Pancreas (tissue), 10 donors: ENCODE data around the gene KRT86. TPM values are rescaled to one million over a fixed set of nuclear protein-coding genes. Genes with fewer than 3 reads are reported as not detected.

Experiments used
- ATAC-seq, 4 donors: fragments of 200-7000 bp; cut with Tn5 transposase; one replicate each; pipeline versions ENCODE4 v1.8.0 to v1.9.1; 2020; ENCODE audit warnings: mild to moderate bottlenecking in 4 of 4, moderate library complexity in 4 of 4
- DNase-seq, 6 donors: peaks; one replicate each; pipeline ENCODE4 v3.0.0-alpha.2; 2020
- FAIRE-seq: peaks from 2 replicates; lab custom pipeline; 2012; peaks lifted over from hg19 to GRCh38; lab: Jason Lieb, UNC
- H3K27ac ChIP-seq, 4 donors: fragments of 200-600 bp; sonication (generic); 1 replicate in 3 of 4; 2 replicates in 1 of 4; pipeline versions ENCODE4 v1.5.0 to v1.8.0; 2020
- H3K27me3 ChIP-seq, 4 donors: fragments of 200-600 bp; one replicate each; pipeline ENCODE4 v1.8.0; 2021
- H3K36me3 ChIP-seq, 3 donors: fragments of 200-600 bp; sonication (generic) in 1 of 3; one replicate each; pipeline versions ENCODE4 v1.5.0 to v1.8.0; 2020 to 2021
- H3K4me1 ChIP-seq, 3 donors: fragments of 200-600 bp; one replicate each; pipeline ENCODE4 v1.8.0; 2021
- H3K4me3 ChIP-seq, 4 donors: fragments of 200-600 bp; sonication (generic) in 2 of 4; one replicate each; pipeline versions ENCODE4 v1.5.0 to v1.8.0; 2020 to 2021
- H3K9me3 ChIP-seq, 4 donors: fragments of 200-600 bp; one replicate each; pipeline ENCODE4 v1.8.0; 2021
- WGBS, 2 donors: extraction: QIAGEN DNeasy Blood & Tissue Kit; methylation state at CpG; one replicate each; pipeline ENCODE4 v1.1.7; 2013; 5-methylcytosine and 5-hydroxymethylcytosine counted together
- intact Hi-C, 3 donors: fragments of 100-400 bp; cut with DNase I; formaldehyde crosslinking; loops; one replicate each; pipeline versions ENCODE4 v1.11.1 to v1.14.2; 2022
- polyA plus RNA-seq, 2 donors: library from polyadenylated mRNA; stranded (reverse); fragments of 200-250 nt; gene quantifications; one replicate each; pipeline ENCODE4 v1.2.3, GENCODE V29; 2013
- total RNA-seq, 6 donors: library from RNA; stranded (reverse); fragmentation: NEBNext Ultra II Directional in 4 of 6; extraction: Animal tissue kit (Norgen Biotek cat#: 25700) in 4 of 6; gene quantifications; one replicate each; pipeline versions ENCODE4 v1.2.1 to v1.2.4, GENCODE V29; 2021 to 2023
- TF ChIP-seq, protein P1 (sequence below), 4 donors: fragments of 200-600 bp; sonication (generic) in 3 of 4; IDR thresholded peaks; one replicate each; pipeline versions ENCODE4 v1.5.0 to v1.8.0; 2021; ENCODE audit warnings: antibody characterized with exemption in 4 of 4
- donor health status: healthy with polysubstance abuse.
- donor health status: DM: no; HTN: no; CAD: no; lungs with moderate emphysema.
- donor health status: DM: no; HTN: no; CAD: no.
- donor health status: control.
- donor health status: control.
- donor health status: Bipolar disorder and iron deficiency.
- donor health status: DM: yes; HTN: yes; CAD: no.
- donor health status: DM: no; HTN: no; CAD: no.
- donor health status: DM: no; HTN: no; CAD: no.
- donor health status: DM: yes; HTN: yes; CAD: no.

The KRT86 gene
- total and polyA plus RNA-seq, 8 donors, result 0.60 to 3.3 (median 1.8) TPM

DNA sequence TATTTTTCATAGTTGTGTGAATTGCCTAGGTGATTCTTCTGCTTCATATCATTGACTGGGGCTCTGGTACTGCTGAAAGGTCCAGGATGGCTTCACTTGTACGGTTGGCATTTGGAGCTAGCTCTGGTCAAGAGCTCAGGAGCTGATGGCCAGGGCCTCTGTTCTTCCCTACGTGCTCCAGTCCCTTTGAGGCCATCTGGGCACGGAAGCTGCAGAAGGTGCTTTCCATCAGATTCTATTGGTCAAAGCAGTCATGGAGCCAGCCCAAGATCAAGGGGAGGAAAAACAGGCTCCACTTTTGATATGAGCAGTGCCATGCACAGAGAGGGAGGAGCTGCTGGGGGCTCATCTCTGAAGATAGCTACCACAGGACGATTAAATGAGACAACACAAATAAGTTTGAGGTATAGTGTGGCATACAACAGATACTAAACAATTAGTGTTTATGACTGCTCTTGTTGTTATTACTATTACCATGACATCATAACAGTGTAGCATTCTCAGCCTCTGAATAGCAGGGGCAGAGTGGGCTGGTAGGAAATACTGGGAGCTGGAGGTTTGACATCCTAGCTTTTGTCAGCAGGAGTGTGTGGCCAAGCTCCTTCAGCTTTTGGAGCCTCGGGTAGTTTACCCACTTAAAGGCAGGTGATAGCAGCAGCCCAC lies 36.3 kb downstream of the KRT86 start:
- Histone ChIP-seq H3K27me3 (no peaks in the 10 kb centered on the region), H3K9me3 (no peaks in the 10 kb centered on the region), H3K36me3 (no peaks in the 10 kb centered on the region), H3K27ac (no peak overlapping the region), H3K4me3 (no peak overlapping the region), H3K4me1 (no peaks in the 10 kb centered on the region)
- intact Hi-C loops, result no loop called here
- DNase-seq (no peak), FAIRE-seq (no peak), ATAC-seq (no peak)
- WGBS, 2 donors, result 68 to 75% methylated on average over 5 of the region's 5 CpGs
- TF ChIP-seq, protein P1, sequence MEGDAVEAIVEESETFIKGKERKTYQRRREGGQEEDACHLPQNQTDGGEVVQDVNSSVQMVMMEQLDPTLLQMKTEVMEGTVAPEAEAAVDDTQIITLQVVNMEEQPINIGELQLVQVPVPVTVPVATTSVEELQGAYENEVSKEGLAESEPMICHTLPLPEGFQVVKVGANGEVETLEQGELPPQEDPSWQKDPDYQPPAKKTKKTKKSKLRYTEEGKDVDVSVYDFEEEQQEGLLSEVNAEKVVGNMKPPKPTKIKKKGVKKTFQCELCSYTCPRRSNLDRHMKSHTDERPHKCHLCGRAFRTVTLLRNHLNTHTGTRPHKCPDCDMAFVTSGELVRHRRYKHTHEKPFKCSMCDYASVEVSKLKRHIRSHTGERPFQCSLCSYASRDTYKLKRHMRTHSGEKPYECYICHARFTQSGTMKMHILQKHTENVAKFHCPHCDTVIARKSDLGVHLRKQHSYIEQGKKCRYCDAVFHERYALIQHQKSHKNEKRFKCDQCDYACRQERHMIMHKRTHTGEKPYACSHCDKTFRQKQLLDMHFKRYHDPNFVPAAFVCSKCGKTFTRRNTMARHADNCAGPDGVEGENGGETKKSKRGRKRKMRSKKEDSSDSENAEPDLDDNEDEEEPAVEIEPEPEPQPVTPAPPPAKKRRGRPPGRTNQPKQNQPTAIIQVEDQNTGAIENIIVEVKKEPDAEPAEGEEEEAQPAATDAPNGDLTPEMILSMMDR (IDR thresholded peaks at IDR 0.05), result no peak

DNA sequence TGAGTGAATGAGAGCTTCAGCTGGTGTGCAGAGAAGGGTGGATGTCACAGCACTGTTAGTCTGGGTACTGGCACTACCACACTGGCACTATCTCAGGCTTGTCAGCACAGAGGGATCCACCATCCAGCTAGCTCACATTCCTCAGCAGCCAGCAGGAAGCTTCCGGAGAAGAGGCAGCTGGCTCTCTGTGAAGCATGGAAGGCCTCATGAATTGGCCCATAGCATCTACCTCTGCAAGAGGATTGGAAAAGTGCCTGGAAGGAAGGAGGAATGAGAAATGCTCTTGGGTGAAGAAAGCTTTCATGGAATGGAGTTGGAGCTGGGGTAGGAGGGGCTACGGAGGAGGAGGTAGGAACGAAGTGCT lies 36.8 kb downstream of the KRT86 start:
- FAIRE-seq (no peak), DNase-seq (no peak), ATAC-seq (no peak)
- H3K27me3 ChIP-seq, result no peaks in the 10 kb centered on the region
- TF ChIP-seq, protein P1 (IDR thresholded peaks at IDR 0.05), result no peak
- H3K4me3 ChIP-seq, result no peak overlapping the region
- no peaks in the 10 kb centered on the region for H3K4me1 ChIP-seq
- 83 to 86% methylated on average over 3 of the region's 3 CpGs for WGBS, 2 donors
- intact Hi-C loops, result no loop called here
- H3K36me3 ChIP-seq, result no peaks in the 10 kb centered on the region
- no peaks in the 10 kb centered on the region for H3K9me3 ChIP-seq
- H3K27ac ChIP-seq, result no peak overlapping the region

DNA sequence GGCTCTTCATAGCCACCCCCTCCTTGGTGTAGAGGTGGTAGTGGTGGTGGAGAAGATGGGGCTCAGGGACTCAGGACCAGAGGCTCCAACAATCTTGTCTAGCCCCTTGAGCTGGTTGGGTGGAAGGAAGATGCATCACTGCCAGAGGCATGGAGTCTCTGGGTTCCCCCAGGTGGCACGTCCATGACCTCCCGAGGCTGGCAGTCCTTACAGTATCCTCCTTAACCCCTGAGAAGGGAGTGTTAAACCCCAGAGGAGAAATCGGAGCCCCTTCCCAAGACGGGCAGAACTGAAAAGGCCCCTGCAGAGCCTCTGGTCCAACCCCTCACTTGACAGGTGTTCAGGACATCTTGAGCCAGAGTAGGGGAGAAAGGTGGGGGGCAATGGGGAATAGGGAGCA lies 37.6 kb downstream of the KRT86 start:
- H3K27ac ChIP-seq, result no peak overlapping the region
- DNase-seq (no peak), FAIRE-seq (no peak), ATAC-seq (no peak)
- H3K9me3 ChIP-seq, result no peaks in the 10 kb centered on the region
- H3K4me3 ChIP-seq, result no peak overlapping the region
- no peaks in the 10 kb centered on the region for H3K27me3 ChIP-seq
- intact Hi-C loops, result no loop called here
- TF ChIP-seq, protein P1 (IDR thresholded peaks at IDR 0.05), result no peak
- WGBS, 2 donors, result 66 to 69% methylated on average over 4 of the region's 4 CpGs
- no peaks in the 10 kb centered on the region for H3K4me1 ChIP-seq
- no peaks in the 10 kb centered on the region for H3K36me3 ChIP-seq

DNA sequence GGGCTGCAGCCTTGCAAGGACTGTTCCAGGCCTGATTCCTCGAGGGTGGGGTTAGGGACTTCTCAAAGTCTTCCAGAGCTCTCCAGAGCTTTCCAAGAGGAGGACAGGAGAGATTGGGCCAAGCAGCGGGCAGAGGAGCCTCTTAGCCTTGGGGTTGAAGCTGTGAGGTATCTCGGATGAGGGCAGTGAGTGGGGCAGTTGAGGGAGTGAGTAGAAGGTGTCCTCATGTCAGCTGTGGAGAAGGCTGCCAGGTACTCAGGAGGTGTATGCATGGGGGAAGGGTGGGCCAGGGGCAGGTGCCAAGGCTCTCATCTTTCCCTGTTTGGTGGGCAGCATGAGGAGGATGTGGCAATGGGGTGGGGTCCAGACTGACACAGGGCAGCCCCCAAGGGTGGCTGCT lies 39.0 kb downstream of the KRT86 start:
- WGBS, 2 donors, result 53 to 63% methylated on average over 3 of the region's 3 CpGs
- intact Hi-C loops, result no loop called here
- H3K4me1 ChIP-seq, result no peaks in the 10 kb centered on the region
- no peak overlapping the region for H3K4me3 ChIP-seq
- no peak for FAIRE-seq
- no peak overlapping the region for H3K27ac ChIP-seq
- ATAC-seq, result no peak
- TF ChIP-seq, protein P1 (IDR thresholded peaks at IDR 0.05), result no peak
- H3K9me3 ChIP-seq, result no peaks in the 10 kb centered on the region
- no peaks in the 10 kb centered on the region for H3K27me3 ChIP-seq
- no peak for DNase-seq
- H3K36me3 ChIP-seq, result no peaks in the 10 kb centered on the region

DNA sequence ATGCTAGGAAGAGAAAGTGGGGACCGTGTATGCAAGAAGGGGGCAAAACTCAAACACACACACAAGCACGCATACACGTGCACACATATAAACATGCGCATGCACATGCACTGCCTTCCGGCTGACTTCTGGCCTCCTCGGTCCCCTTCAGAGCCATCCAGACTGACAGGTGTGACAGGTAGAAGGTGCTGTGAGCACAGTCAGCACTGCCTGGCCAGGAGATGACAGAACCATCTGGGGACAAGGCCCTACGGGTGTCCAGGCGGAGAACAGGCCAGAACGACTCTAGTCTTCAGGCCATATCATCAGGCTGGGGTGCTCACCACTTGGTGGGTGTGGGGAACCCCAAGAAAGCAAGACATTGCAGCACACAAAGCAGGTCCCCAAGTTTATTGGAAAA lies 39.5 kb downstream of the KRT86 start:
- ATAC-seq (no peak), DNase-seq (no peak), FAIRE-seq (no peak)
- H3K36me3 ChIP-seq, result no peaks in the 10 kb centered on the region
- H3K27me3 ChIP-seq, result no peaks in the 10 kb centered on the region
- H3K9me3 ChIP-seq, result no peaks in the 10 kb centered on the region
- TF ChIP-seq, protein P1 (IDR thresholded peaks at IDR 0.05), result no peak
- no peaks in the 10 kb centered on the region for H3K4me1 ChIP-seq
- 74 to 76% methylated on average over 9 of the region's 9 CpGs for WGBS, 2 donors
- no peak overlapping the region for H3K4me3 ChIP-seq
- intact Hi-C loops, result no loop called here
- no peak overlapping the region for H3K27ac ChIP-seq
